ENCODE measurements around the gene CTSA.

DNA sequence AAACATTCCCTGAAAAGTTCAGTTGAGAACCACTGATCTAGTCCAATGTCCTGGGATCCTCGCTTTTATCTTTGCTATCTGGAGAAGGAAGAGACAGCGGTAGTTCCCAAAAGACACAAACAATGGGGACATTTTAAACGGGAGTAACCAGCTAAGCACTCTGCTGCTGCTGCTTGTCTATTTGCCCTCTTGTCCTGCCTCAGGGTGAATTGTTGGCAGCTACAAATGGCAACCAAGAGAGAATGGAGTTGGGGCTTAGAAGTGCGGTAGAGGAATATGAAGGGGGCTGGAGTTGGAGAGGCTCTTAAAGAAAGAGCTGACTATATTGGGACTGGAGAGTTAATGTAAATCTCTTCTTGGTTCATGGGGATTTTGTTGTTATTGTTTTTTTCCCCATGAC, 16.6 kb upstream of the CTSA start:
- TF ChIP-seq REST (IDR thresholded peaks at IDR 0.05; ENCODE audit: low read depth): no peak
- no peak for TF ChIP-seq POLR2A (IDR thresholded peaks at IDR 0.05; ENCODE audit: borderline replicate concordance, extremely low read depth, insufficient read depth, insufficient read length)
- TF ChIP-seq POLR2AphosphoS5 (IDR thresholded peaks at IDR 0.05; ENCODE audit: low read depth, low read length): no peak
- TF ChIP-seq ZNF274 (IDR thresholded peaks at IDR 0.05; ENCODE audit: low read depth, low read length): no peak
- TF ChIP-seq SP1 (IDR thresholded peaks at IDR 0.05; ENCODE audit: low read depth): no peak
- no peak for TF ChIP-seq RAD21 (IDR thresholded peaks at IDR 0.05; ENCODE audit: low read depth)
- TF ChIP-seq, protein P1, sequence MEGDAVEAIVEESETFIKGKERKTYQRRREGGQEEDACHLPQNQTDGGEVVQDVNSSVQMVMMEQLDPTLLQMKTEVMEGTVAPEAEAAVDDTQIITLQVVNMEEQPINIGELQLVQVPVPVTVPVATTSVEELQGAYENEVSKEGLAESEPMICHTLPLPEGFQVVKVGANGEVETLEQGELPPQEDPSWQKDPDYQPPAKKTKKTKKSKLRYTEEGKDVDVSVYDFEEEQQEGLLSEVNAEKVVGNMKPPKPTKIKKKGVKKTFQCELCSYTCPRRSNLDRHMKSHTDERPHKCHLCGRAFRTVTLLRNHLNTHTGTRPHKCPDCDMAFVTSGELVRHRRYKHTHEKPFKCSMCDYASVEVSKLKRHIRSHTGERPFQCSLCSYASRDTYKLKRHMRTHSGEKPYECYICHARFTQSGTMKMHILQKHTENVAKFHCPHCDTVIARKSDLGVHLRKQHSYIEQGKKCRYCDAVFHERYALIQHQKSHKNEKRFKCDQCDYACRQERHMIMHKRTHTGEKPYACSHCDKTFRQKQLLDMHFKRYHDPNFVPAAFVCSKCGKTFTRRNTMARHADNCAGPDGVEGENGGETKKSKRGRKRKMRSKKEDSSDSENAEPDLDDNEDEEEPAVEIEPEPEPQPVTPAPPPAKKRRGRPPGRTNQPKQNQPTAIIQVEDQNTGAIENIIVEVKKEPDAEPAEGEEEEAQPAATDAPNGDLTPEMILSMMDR (IDR thresholded peaks at IDR 0.05 in 2 of 3, conservative IDR thresholded peaks at IDR 0.05 in 1 of 3; ENCODE audit: borderline replicate concordance in 1 of 3, insufficient read depth in 1 of 3, low read depth in 2 of 3, low read length in 2 of 3): no peak
- no peak for TF ChIP-seq TCF7L2 (IDR thresholded peaks at IDR 0.05; ENCODE audit: borderline replicate concordance, extremely low read depth, insufficient read depth, insufficient read length)
- no peak for TF ChIP-seq ZFX (IDR thresholded peaks at IDR 0.05)
- no peak for TF ChIP-seq ZBTB33 (IDR thresholded peaks at IDR 0.05; ENCODE audit: extremely low read depth, insufficient replicate concordance, low read length)
- no peak for TF ChIP-seq FOSL1 (IDR thresholded peaks at IDR 0.05; ENCODE audit: low read depth)
- no peak for TF ChIP-seq EGR1 (IDR thresholded peaks at IDR 0.05; ENCODE audit: low read depth)
- no peak for TF ChIP-seq MAX (IDR thresholded peaks at IDR 0.05)
- TF ChIP-seq SIN3A (IDR thresholded peaks at IDR 0.05; ENCODE audit: low read depth): no peak
